IPS-20b (cell line): ENCODE data around the gene USP10.

Experiments used
- H3K27ac ChIP-seq: one replicate; pipeline ENCODE4 v1.5.1; 2013; ENCODE audit warnings: low read length
- H3K27me3 ChIP-seq: 2 replicates; pipeline ENCODE4 v1.6.1; 2013; ENCODE audit warnings: mild to moderate bottlenecking, low read length, inconsistent platforms; ENCODE audit not compliant: insufficient read depth
- H3K36me3 ChIP-seq: 2 replicates; pipeline ENCODE4 v1.6.1; 2013; ENCODE audit warnings: low read depth, mild to moderate bottlenecking, inconsistent platforms, low read length, moderate library complexity; ENCODE audit not compliant: insufficient read depth
- H3K4me1 ChIP-seq: 2 replicates; pipeline ENCODE4 v1.6.1; 2013; ENCODE audit warnings: mild to moderate bottlenecking, control low read depth, inconsistent platforms, low read length, moderate library complexity; ENCODE audit not compliant: insufficient read depth
- H3K4me3 ChIP-seq: 2 replicates; pipeline ENCODE4 v1.5.1; 2013; ENCODE audit warnings: mild to moderate bottlenecking, low read length, inconsistent platforms
- H3K9ac ChIP-seq: 2 replicates; pipeline ENCODE4 v1.6.1; 2013; ENCODE audit warnings: low read depth, mild to moderate bottlenecking, inconsistent platforms, low read length, moderate library complexity
- H3K9me3 ChIP-seq: 2 replicates; pipeline ENCODE4 v1.6.1; 2013; ENCODE audit warnings: mild to moderate bottlenecking, low read depth, low read length, inconsistent platforms; ENCODE audit not compliant: insufficient read depth

USP10 gene

GRCh38 chr16:84759906-84760305 lies 60.1 kb downstream of the USP10 start:
- no peak overlapping the region for H3K27ac ChIP-seq
- H3K36me3 ChIP-seq, result peaks cover 79% of the 10 kb centered on the region
- no peak overlapping the region for H3K9ac ChIP-seq
- no peaks in the 10 kb centered on the region; the same call in 1 of the 2 replicates for H3K4me1 ChIP-seq
- H3K9me3 ChIP-seq, result no peaks in the 10 kb centered on the region
- no peak overlapping the region for H3K4me3 ChIP-seq
- no peaks in the 10 kb centered on the region for H3K27me3 ChIP-seq

GRCh38 chr16:84761448-84762368 lies 61.9 kb downstream of the USP10 start:
- Histone ChIP-seq H3K27ac (no peak overlapping the region), H3K9ac (no peak overlapping the region), H3K27me3 (no peaks in the 10 kb centered on the region), H3K4me3 (no peak overlapping the region), H3K9me3 (no peaks in the 10 kb centered on the region), H3K36me3 (peaks cover 90% of the 10 kb centered on the region), H3K4me1 (no peaks in the 10 kb centered on the region)

GRCh38 chr16:84763164-84763563 lies 63.4 kb downstream of the USP10 start:
- H3K36me3 ChIP-seq, result peaks cover 94% of the 10 kb centered on the region
- no peaks in the 10 kb centered on the region for H3K9me3 ChIP-seq
- no peak overlapping the region for H3K9ac ChIP-seq
- H3K27ac ChIP-seq, result no peak overlapping the region
- no peaks in the 10 kb centered on the region for H3K27me3 ChIP-seq
- no peak overlapping the region for H3K4me3 ChIP-seq
- no peaks in the 10 kb centered on the region for H3K4me1 ChIP-seq

GRCh38 chr16:84763629-84764028 lies 63.8 kb downstream of the USP10 start:
- Histone ChIP-seq H3K4me1 (no peaks in the 10 kb centered on the region), H3K27me3 (no peaks in the 10 kb centered on the region), H3K36me3 (peaks cover 95% of the 10 kb centered on the region), H3K27ac (no peak overlapping the region), H3K9ac (no peak overlapping the region), H3K9me3 (no peaks in the 10 kb centered on the region), H3K4me3 (no peak overlapping the region)

- no peak overlapping the region for H3K9ac ChIP-seq
- H3K4me1 ChIP-seq, result no peaks in the 10 kb centered on the region
- H3K27ac ChIP-seq, result no peak overlapping the region
- no peak overlapping the region for H3K4me3 ChIP-seq
- H3K36me3 ChIP-seq, result peaks cover 95% of the 10 kb centered on the region
- no peaks in the 10 kb centered on the region for H3K9me3 ChIP-seq
- no peaks in the 10 kb centered on the region for H3K27me3 ChIP-seq
These were observed 65.2 kb downstream of the USP10 start for GRCh38 chr16:84764970-84765369.

GRCh38 chr16:84765616-84766580 lies 66.1 kb downstream of the USP10 start:
- H3K36me3 ChIP-seq, result peaks cover 91% of the 10 kb centered on the region
- H3K27me3 ChIP-seq, result no peaks in the 10 kb centered on the region
- no peak overlapping the region for H3K27ac ChIP-seq
- no peaks in the 10 kb centered on the region for H3K9me3 ChIP-seq
- no peak overlapping the region for H3K9ac ChIP-seq
- no peaks in the 10 kb centered on the region for H3K4me1 ChIP-seq
- no peak overlapping the region for H3K4me3 ChIP-seq

GRCh38 chr16:84766978-84767773 lies 67.4 kb downstream of the USP10 start:
- Histone ChIP-seq H3K4me1 (no peaks in the 10 kb centered on the region), H3K9ac (no peak overlapping the region), H3K27ac (no peak overlapping the region), H3K27me3 (no peaks in the 10 kb centered on the region), H3K36me3 (peaks cover 91% of the 10 kb centered on the region), H3K4me3 (no peak overlapping the region), H3K9me3 (no peaks in the 10 kb centered on the region)

GRCh38 chr16:84768061-84768807 lies 68.4 kb downstream of the USP10 start:
- Histone ChIP-seq H3K9me3 (no peaks in the 10 kb centered on the region), H3K4me3 (no peak overlapping the region), H3K36me3 (peaks cover 94% of the 10 kb centered on the region), H3K27me3 (no peaks in the 10 kb centered on the region), H3K9ac (no peak overlapping the region), H3K27ac (no peak overlapping the region), H3K4me1 (no peaks in the 10 kb centered on the region)

GRCh38 chr16:84768808-84769197 lies 69.0 kb downstream of the USP10 start:
- Histone ChIP-seq H3K4me3 (no peak overlapping the region), H3K27ac (no peak overlapping the region), H3K36me3 (peaks cover 94% of the 10 kb centered on the region), H3K9ac (no peak overlapping the region), H3K9me3 (no peaks in the 10 kb centered on the region), H3K27me3 (no peaks in the 10 kb centered on the region), H3K4me1 (no peaks in the 10 kb centered on the region)

- Histone ChIP-seq H3K36me3 (peaks cover 94% of the 10 kb centered on the region), H3K27me3 (no peaks in the 10 kb centered on the region), H3K4me1 (no peaks in the 10 kb centered on the region), H3K9me3 (no peaks in the 10 kb centered on the region), H3K4me3 (no peak overlapping the region), H3K27ac (no peak overlapping the region), H3K9ac (no peak overlapping the region)
These were observed 69.6 kb downstream of the USP10 start for GRCh38 chr16:84769416-84769815.

GRCh38 chr16:84773312-84773711 lies 73.5 kb downstream of the USP10 start:
- Histone ChIP-seq H3K4me1 (no peaks in the 10 kb centered on the region), H3K4me3 (no peak overlapping the region), H3K27ac (no peak overlapping the region), H3K9me3 (no peaks in the 10 kb centered on the region), H3K36me3 (peaks cover 96% of the 10 kb centered on the region), H3K27me3 (no peaks in the 10 kb centered on the region), H3K9ac (no peak overlapping the region)
